HUES6 (cell line): ENCODE data around the gene AHRR.

ENCODE experiments used
- H3K27ac ChIP-seq: 2 replicates; pipeline ENCODE4 v1.7.0; 2013; ENCODE audit warnings: low read depth, mild to moderate bottlenecking, low read length, inconsistent platforms
- H3K27me3 ChIP-seq: 2 replicates; pipeline ENCODE4 v1.6.1; 2013; ENCODE audit warnings: low read length; ENCODE audit not compliant: control insufficient read depth, insufficient read depth
- H3K36me3 ChIP-seq: 2 replicates; pipeline ENCODE4 v1.6.1; 2013; ENCODE audit warnings: low read length; ENCODE audit not compliant: control insufficient read depth, insufficient read depth
- H3K4me1 ChIP-seq: 2 replicates; pipeline ENCODE4 v1.6.1; 2013; ENCODE audit warnings: low read length; ENCODE audit not compliant: control insufficient read depth, insufficient read depth
- H3K4me3 ChIP-seq: 2 replicates; pipeline ENCODE4 v1.5.1; 2013; ENCODE audit warnings: low read depth, low read length
- H3K9ac ChIP-seq: one replicate; pipeline ENCODE4 v1.6.1; 2013; ENCODE audit warnings: mild to moderate bottlenecking, low read length
- H3K9me3 ChIP-seq: 2 replicates; pipeline ENCODE4 v1.6.1; 2013; ENCODE audit warnings: low read depth, low read length; ENCODE audit not compliant: control insufficient read depth, insufficient read depth

Gene AHRR

DNA sequence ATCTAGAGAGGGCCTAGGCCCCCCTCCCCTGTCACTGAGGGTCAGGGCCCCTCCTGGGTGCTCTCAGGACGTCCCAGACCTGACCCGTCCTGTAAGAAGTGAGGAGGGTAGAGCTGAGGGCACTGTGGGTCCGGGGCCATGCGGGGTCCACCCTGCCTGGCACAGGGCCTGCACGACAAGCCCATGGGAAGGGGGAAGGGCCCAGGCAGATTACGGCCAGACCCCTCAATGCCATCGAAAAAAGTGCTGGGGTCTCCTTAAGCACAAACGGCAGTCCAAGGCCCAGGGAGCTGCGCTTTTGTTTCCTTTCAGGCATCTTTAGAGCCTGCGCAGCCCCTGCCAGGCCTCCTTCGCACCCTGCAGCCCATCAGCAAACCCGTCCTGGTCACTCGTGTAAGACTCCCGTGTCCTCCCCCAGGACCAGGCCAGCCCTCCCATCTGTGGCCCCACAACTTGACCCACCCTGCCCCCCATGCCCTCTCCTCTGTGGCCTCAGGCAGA lies 117.0 kb downstream of the AHRR start:
- Histone ChIP-seq H3K27ac (no peak overlapping the region), H3K9ac (no peak overlapping the region), H3K27me3 (no peaks in the 10 kb centered on the region), H3K36me3 (no peaks in the 10 kb centered on the region), H3K9me3 (no peaks in the 10 kb centered on the region), H3K4me1 (peaks cover under 1% of the 10 kb centered on the region; the same call in 1 of the 2 replicates), H3K4me3 (no peak overlapping the region)

- peaks cover 7% of the 10 kb centered on the region; the same call in 1 of the 2 replicates for H3K4me1 ChIP-seq
- no peaks in the 10 kb centered on the region for H3K9me3 ChIP-seq
- no peak overlapping the region for H3K9ac ChIP-seq
- H3K4me3 ChIP-seq = no peak overlapping the region
- no peak overlapping the region for H3K27ac ChIP-seq
- no peaks in the 10 kb centered on the region for H3K36me3 ChIP-seq
- H3K27me3 ChIP-seq = no peaks in the 10 kb centered on the region
These were observed 117.7 kb downstream of the AHRR start for GRCh38 chr5:439181-439580.

DNA sequence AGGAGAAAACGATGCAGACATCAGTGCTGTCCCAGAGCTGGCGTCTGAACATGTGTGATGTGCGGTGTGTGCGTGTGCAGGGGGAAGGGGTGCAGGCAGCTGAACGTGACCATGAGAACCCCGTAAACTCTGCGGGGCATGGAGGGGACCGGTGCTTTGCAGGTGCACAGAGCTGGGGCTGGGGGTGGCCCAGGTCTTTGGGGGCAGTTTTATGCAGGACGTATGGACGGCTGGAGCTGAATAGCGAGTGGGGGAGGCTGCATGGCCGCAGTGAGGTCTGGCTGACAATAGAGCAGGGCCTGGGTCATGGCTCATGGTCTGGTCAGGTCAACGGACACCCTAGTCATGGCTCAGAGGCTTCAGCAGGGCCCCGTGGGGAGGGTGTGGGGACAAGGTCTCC lies 118.1 kb downstream of the AHRR start:
- H3K4me3 ChIP-seq = no peak overlapping the region
- H3K4me1 ChIP-seq = peaks cover 7% of the 10 kb centered on the region; the same call in 1 of the 2 replicates
- H3K9me3 ChIP-seq = no peaks in the 10 kb centered on the region
- no peak overlapping the region for H3K27ac ChIP-seq
- H3K27me3 ChIP-seq = no peaks in the 10 kb centered on the region
- no peaks in the 10 kb centered on the region for H3K36me3 ChIP-seq
- H3K9ac ChIP-seq = no peak overlapping the region

- peaks cover 7% of the 10 kb centered on the region; the same call in 1 of the 2 replicates for H3K4me1 ChIP-seq
- no peaks in the 10 kb centered on the region for H3K36me3 ChIP-seq
- H3K9me3 ChIP-seq = no peaks in the 10 kb centered on the region
- no peaks in the 10 kb centered on the region for H3K27me3 ChIP-seq
- no peak overlapping the region for H3K9ac ChIP-seq
- H3K27ac ChIP-seq = no peak overlapping the region
- no peak overlapping the region for H3K4me3 ChIP-seq
These were observed 119.1 kb downstream of the AHRR start for GRCh38 chr5:440401-441201.

DNA sequence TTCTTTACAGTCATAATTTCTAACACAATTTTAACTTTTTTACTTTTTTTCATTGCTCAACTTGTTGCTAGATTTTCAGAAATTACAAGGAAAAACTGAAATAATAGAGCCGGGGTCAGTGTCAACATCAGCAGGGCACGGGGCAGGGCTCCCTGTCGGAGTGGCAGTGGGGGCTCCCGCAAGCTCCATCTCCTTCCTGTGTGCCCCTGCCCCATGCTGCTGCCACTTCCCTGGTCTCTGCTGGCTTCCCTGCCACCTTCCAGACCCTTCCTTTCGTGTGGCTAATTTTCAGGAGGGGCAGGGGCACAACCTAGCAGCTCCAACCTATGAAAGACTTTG lies 120.5 kb downstream of the AHRR start:
- H3K27ac ChIP-seq = no peak overlapping the region

GRCh38 chr5:442335-443238 lies 121.1 kb downstream of the AHRR start, which contains the start of gene EXOC3:
Gene EXOC3, plus strand, starts transcription at chr5:443176. Its CDS starts 3,030 bp downstream, at chr5:446206.
- H3K9ac ChIP-seq = peak within 1 kb of the TSS; percentile 82
- peaks cover 10% of the 10 kb centered on the region for H3K36me3 ChIP-seq
- no peak within 1 kb of the TSS for H3K27ac ChIP-seq
- H3K4me1 ChIP-seq = peaks cover 7% of the 10 kb centered on the region; the same call in 1 of the 2 replicates
- H3K4me3 ChIP-seq = peak within 1 kb of the TSS; percentile 94
- H3K9me3 ChIP-seq = no peaks in the 10 kb centered on the region
- H3K27me3 ChIP-seq = no peaks in the 10 kb centered on the region

More for the DNA sequence above, 120.5 kb downstream of the AHRR start:
- no peak overlapping the region for H3K9ac ChIP-seq
- no peaks in the 10 kb centered on the region for H3K9me3 ChIP-seq
- peaks cover 7% of the 10 kb centered on the region; the same call in 1 of the 2 replicates for H3K4me1 ChIP-seq
- H3K4me3 ChIP-seq = peak overlapping the region; percentile 94
- H3K27me3 ChIP-seq = no peaks in the 10 kb centered on the region
- peaks cover 4% of the 10 kb centered on the region for H3K36me3 ChIP-seq

GRCh38 chr5:443239-444151 lies 122.0 kb downstream of the AHRR start:
- no peak overlapping the region for H3K27ac ChIP-seq
- no peaks in the 10 kb centered on the region for H3K27me3 ChIP-seq
- H3K9me3 ChIP-seq = no peaks in the 10 kb centered on the region
- H3K36me3 ChIP-seq = peaks cover 19% of the 10 kb centered on the region
- H3K9ac ChIP-seq = peak overlapping the region; percentile 77
- H3K4me1 ChIP-seq = peaks cover 7% of the 10 kb centered on the region; the same call in 1 of the 2 replicates
- peak overlapping the region; percentile 94 for H3K4me3 ChIP-seq

- H3K36me3 ChIP-seq = peaks cover 26% of the 10 kb centered on the region
- H3K9ac ChIP-seq = no peak overlapping the region
- H3K27me3 ChIP-seq = no peaks in the 10 kb centered on the region
- no peaks in the 10 kb centered on the region for H3K9me3 ChIP-seq
- peak overlapping the region; percentile 94 for H3K4me3 ChIP-seq
- H3K4me1 ChIP-seq = peaks cover 7% of the 10 kb centered on the region; the same call in 1 of the 2 replicates
- H3K27ac ChIP-seq = no peak overlapping the region
These were observed 122.7 kb downstream of the AHRR start for GRCh38 chr5:444226-444625.

DNA sequence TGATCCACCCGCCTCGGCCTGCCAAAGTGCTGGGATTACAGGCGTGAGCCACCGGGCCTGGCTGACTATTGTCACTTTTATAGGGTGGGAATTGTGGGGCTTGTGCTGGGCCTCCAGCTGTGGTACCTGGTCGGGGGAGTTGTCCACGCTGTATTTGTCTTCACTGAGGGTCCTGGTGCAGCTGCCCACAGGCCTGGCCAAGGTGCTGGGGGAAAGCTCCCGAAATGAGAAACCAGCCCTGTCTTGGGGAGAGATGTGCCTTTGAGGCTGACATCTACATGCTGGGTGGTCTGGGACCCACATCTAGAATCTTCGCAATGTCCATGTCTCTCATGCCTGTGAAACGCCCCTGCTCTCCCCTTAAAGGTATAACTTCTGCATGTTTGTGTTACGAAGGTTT lies 124.1 kb downstream of the AHRR start:
- no peak overlapping the region for H3K9ac ChIP-seq

More for the DNA sequence above, 124.1 kb downstream of the AHRR start:
- Histone ChIP-seq H3K9me3 (no peaks in the 10 kb centered on the region), H3K27ac (no peak overlapping the region), H3K4me1 (peaks cover 7% of the 10 kb centered on the region; the same call in 1 of the 2 replicates), H3K4me3 (no peak overlapping the region), H3K27me3 (no peaks in the 10 kb centered on the region), H3K36me3 (peaks cover 35% of the 10 kb centered on the region)
